Endothelial cell of umbilical vein (primary cell): ENCODE data around the gene CHAF1A.

Experiments
- CTCF ChIP-seq, 2 donors: IDR thresholded peaks; 1 replicate in 1 of 2; 2 replicates in 1 of 2; pipeline ENCODE4 v1.5.1; 2011; ENCODE audit warnings: low read length in 2 of 2, mild to moderate bottlenecking in 2 of 2, moderate library complexity in 2 of 2, control low read depth in 1 of 2, inconsistent platforms in 1 of 2, low read depth in 1 of 2; ENCODE audit not compliant: insufficient read depth in 1 of 2; ENCODE audit errors: extremely low read depth in 1 of 2
- EZH2 ChIP-seq: IDR thresholded peaks from 2 replicates; pipeline ENCODE4 v1.6.1; 2012; ENCODE audit warnings: borderline replicate concordance, low read depth, mild to moderate bottlenecking, moderate library complexity, low read length, inconsistent platforms; ENCODE audit not compliant: severe bottlenecking
- POLR2A ChIP-seq: IDR thresholded peaks from 2 replicates; pipeline ENCODE4 v1.6.1; 2012; ENCODE audit warnings: low read depth, mild to moderate bottlenecking, control low read depth, low read length
- POLR2AphosphoS5 ChIP-seq: IDR thresholded peaks from 2 replicates; pipeline ENCODE4 v1.6.1; 2012; ENCODE audit warnings: low read depth, mild to moderate bottlenecking, control low read depth, low read length, moderate library complexity; ENCODE audit not compliant: insufficient read depth

GRCh38 chr19:4443966-4444764 lies 41.7 kb downstream of the CHAF1A start:
- TF ChIP-seq CTCF (IDR thresholded peaks at IDR 0.05; ENCODE audit: extremely low read depth in 1 of 2, insufficient read depth in 1 of 2, low read depth in 1 of 2, low read length in 2 of 2): no peak
- no peak for TF ChIP-seq POLR2AphosphoS5
- TF ChIP-seq POLR2A: no peak
- no peak for TF ChIP-seq EZH2
